Upper lobe of left lung (tissue), 4 donors: ENCODE measurements around the gene XPC.
"Not testable (repeated sequence)": the region's sequence is repeated elsewhere in the genome, so short reads cannot be mapped to it uniquely, and the experiment has no call there.

Experiments
- CTCF ChIP-seq, 6 experiments: fragments of 450-650 bp in 4 of 6; fragments of 200-600 bp in 2 of 6; sonication (generic) in 2 of 6; IDR thresholded peaks; one replicate each; pipeline ENCODE4 v1.5.1; 2016 to 2019; ENCODE audit warnings: antibody characterized with exemption in 6 of 6
- EP300 ChIP-seq, 4 donors: sonication (generic); formaldehyde crosslinking; IDR thresholded peaks; one replicate each; pipeline ENCODE4 v1.5.1; 2017; ENCODE audit warnings: antibody characterized with exemption in 4 of 4, control low read depth in 2 of 4
- POLR2A ChIP-seq, 4 donors: fragments of 450-650 bp; IDR thresholded peaks; one replicate each; pipeline ENCODE4 v1.5.1; 2016 to 2017; ENCODE audit warnings: antibody characterized with exemption in 4 of 4, mild to moderate bottlenecking in 2 of 4
- POLR2AphosphoS5 ChIP-seq, 2 donors: sonication (generic); formaldehyde crosslinking; IDR thresholded peaks; one replicate each; pipeline ENCODE4 v1.5.1; 2017; ENCODE audit warnings: antibody characterized with exemption in 2 of 2

GRCh38 chr3:14109821-14110220 lies 68.6 kb downstream of the XPC start:
- not testable (repeated sequence) for TF ChIP-seq POLR2A, CTCF, POLR2AphosphoS5, EP300 (IDR thresholded peaks at IDR 0.05)
